Omental fat pad (tissue), 4 donors: ENCODE results near the gene CHD1L. TPM values are rescaled to one million over a fixed set of nuclear protein-coding genes. Genes with fewer than 3 reads are reported as not detected.

Source experiments
- ATAC-seq: fragments of 150-250 bp; one replicate; pipeline ENCODE4 v1.9.1; 2016; ENCODE audit warnings: mild to moderate bottlenecking, moderate library complexity; ENCODE audit not compliant: low FRiP score
- DNase-seq: peaks from one replicate; pipeline ENCODE4 v3.0.0-alpha.2; 2019; ENCODE audit warnings: low spot score
- CTCF ChIP-seq, 3 donors: fragments of 450-650 bp; IDR thresholded peaks; one replicate each; pipeline ENCODE4 v1.5.1; 2016 to 2017; ENCODE audit warnings: antibody characterized with exemption in 3 of 3, mild to moderate bottlenecking in 3 of 3, moderate library complexity in 2 of 3
- total RNA-seq, 4 donors: library from RNA; depleted of rRNA; stranded (reverse); fragments of >200 nt; gene quantifications; one replicate each; pipeline ENCODE4 v1.1.0, GENCODE V29; 2016

Gene CHD1L
- total RNA-seq, 4 donors from 2014 or later: 16.8 to 35.2 (median 24.6) TPM

GRCh38 chr1:147246044-147246690 is 3.7 kb downstream of the CHD1L start:
- ATAC-seq: no peak
- TF ChIP-seq CTCF (IDR thresholded peaks at IDR 0.05): no peak
- DNase-seq: no peak

GRCh38 chr1:147246910-147247655 is 4.6 kb downstream of the CHD1L start:
- ATAC-seq (no peak), DNase-seq (no peak)
- no peak for TF ChIP-seq CTCF (IDR thresholded peaks at IDR 0.05)

DNA sequence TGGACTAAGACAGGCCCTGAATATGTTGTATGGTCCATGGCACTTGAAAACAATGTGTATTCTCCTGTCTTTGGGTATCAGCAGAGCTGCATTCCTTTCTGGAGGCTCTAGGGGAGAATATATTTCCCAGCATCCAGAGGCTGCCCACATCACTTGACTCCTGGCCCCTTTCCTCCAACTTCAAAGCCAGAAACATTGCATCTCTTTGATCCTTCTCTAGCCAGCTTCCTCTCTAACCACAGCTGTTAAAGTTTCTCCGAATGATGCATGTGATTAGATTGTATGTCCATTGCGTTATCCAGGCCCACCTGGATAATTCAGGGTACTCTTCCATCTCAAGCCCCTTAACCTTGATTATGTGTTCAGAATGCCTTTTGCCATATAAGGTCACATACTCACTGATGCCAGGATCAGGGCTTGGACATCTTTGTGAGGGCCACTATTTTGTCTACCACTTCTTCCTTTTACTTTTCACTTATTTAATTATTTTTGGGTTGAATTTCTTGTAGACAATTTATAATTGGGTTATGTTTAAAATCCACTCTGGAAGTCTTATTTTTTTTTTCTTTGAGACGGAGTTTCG is 5.3 kb downstream of the CHD1L start:
- TF ChIP-seq CTCF (IDR thresholded peaks at IDR 0.05): no peak
- no peak for DNase-seq
- ATAC-seq: no peak

DNA sequence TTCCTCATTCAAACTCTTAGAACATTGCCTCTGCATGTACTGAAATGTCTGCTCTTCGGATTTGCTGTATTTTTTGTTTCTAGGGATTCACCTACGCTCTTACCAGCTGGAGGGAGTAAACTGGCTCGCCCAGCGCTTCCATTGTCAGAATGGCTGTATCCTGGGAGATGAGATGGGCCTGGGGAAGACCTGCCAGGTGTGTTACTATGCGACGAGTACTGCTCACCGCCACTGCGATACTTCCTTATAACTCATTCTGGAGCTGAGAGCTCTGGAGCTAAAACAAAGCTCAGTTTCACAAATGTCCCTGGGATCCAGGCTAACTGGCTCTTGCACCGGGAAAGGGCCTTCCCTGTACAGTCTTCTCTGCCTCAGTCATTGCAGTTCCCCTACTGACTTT is 10.1 kb downstream of the CHD1L start:
- DNase-seq (no peak), ATAC-seq (no peak)
- no peak for TF ChIP-seq CTCF (IDR thresholded peaks at IDR 0.05)

DNA sequence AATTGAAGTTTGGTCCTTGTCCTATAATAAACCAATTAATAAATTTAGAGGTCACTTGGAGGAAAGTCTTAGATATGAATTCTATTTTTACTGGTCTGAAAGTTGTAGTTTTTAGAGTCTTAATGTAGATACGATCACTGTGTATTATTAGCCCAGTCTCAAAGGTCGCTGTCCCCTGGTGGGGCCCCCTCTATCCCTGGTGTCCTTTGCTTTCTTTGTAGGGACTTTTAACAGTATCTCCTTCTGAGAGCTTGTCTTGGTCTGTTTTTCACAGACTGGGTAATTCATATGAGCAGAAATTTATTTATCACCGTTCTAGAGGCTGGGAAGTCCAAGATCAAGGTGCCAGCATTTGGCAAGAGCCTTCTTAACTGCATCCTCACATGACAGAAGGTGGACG is 18.5 kb downstream of the CHD1L start:
- no peak for DNase-seq
- ATAC-seq: no peak
- no peak for TF ChIP-seq CTCF (IDR thresholded peaks at IDR 0.05)

- DNase-seq (no peak), ATAC-seq (peak; percentile 64)
- TF ChIP-seq CTCF (IDR thresholded peaks at IDR 0.05): no peak
These were observed 21.8 kb downstream of the CHD1L start for GRCh38 chr1:147264158-147264768.
